Measurements from ENCODE around the gene GNB1.

DNA sequence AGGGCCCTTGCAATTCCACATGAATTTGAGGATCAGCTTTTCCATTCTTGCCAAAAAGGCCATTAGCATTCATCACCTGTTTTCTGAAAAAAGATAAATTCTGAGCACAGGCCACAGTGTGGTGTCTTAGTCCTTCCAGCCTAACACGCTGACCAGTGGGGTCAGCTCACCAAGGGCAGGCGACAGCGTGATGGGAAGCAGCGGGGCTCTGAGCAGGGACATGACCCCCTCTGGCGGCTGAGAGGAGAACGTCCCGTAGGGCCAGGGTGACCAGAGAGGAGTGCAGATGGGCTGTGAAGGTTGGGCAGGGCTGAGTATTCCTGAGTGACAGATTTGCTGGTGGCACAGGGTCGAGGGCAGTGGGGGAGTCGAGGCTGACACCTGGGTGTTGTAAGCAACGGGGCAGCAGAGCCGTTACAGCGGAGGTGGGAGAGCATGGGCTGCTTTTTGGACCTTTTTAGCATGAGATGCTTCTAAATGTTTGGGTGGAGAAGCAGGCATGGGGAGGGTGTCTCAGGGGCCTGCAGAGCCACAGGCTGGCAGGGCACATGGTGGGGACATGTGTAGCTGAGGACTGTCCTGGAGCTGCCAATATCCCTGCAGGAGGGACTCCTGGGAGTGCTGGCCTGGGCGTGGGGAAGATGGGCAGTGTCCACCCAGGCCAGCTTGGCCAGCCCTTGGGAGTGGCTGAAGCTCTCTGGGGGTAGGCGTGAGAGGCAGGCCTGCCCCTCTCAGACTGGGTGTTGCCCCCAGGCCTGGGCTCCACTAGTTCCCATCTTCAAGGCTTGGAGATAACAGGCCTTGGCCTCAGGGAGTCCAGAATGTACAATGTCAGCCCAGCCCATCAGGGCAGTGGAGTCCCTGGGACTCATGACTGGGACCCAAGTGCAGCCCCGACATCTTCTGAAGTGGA is 15.6 kb upstream of the GNB1 start:
- no peak for TF ChIP-seq POLR2AphosphoS5 (IDR thresholded peaks at IDR 0.05; ENCODE audit: low read depth, low read length)
- TF ChIP-seq YY1 (IDR thresholded peaks at IDR 0.05; ENCODE audit: low read depth), result no peak
- TF ChIP-seq, protein P1, sequence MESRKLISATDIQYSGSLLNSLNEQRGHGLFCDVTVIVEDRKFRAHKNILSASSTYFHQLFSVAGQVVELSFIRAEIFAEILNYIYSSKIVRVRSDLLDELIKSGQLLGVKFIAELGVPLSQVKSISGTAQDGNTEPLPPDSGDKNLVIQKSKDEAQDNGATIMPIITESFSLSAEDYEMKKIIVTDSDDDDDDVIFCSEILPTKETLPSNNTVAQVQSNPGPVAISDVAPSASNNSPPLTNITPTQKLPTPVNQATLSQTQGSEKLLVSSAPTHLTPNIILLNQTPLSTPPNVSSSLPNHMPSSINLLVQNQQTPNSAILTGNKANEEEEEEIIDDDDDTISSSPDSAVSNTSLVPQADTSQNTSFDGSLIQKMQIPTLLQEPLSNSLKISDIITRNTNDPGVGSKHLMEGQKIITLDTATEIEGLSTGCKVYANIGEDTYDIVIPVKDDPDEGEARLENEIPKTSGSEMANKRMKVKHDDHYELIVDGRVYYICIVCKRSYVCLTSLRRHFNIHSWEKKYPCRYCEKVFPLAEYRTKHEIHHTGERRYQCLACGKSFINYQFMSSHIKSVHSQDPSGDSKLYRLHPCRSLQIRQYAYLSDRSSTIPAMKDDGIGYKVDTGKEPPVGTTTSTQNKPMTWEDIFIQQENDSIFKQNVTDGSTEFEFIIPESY (IDR thresholded peaks at IDR 0.05; ENCODE audit: borderline replicate concordance, low read depth), result no peak
- TF ChIP-seq, protein P2, sequence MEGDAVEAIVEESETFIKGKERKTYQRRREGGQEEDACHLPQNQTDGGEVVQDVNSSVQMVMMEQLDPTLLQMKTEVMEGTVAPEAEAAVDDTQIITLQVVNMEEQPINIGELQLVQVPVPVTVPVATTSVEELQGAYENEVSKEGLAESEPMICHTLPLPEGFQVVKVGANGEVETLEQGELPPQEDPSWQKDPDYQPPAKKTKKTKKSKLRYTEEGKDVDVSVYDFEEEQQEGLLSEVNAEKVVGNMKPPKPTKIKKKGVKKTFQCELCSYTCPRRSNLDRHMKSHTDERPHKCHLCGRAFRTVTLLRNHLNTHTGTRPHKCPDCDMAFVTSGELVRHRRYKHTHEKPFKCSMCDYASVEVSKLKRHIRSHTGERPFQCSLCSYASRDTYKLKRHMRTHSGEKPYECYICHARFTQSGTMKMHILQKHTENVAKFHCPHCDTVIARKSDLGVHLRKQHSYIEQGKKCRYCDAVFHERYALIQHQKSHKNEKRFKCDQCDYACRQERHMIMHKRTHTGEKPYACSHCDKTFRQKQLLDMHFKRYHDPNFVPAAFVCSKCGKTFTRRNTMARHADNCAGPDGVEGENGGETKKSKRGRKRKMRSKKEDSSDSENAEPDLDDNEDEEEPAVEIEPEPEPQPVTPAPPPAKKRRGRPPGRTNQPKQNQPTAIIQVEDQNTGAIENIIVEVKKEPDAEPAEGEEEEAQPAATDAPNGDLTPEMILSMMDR (IDR thresholded peaks at IDR 0.05), result peak; percentile 79
- no peak for TF ChIP-seq NFIC (IDR thresholded peaks at IDR 0.05; ENCODE audit: borderline replicate concordance)
- TF ChIP-seq GATA2 (CRISPR knock-in tag; IDR thresholded peaks at IDR 0.05), result 0 out of 2 replicates have a peak, but pooled peaks have one; percentile 14
- TF ChIP-seq CHD2 (IDR thresholded peaks at IDR 0.05; ENCODE audit: low read length, partially characterized antibody), result peak; percentile 57
- no peak for TF ChIP-seq JUND (IDR thresholded peaks at IDR 0.05)
- peak; percentile 99 for TF ChIP-seq RAD21 (IDR thresholded peaks at IDR 0.05; ENCODE audit: low read length)
- no peak for TF ChIP-seq RFX5 (IDR thresholded peaks at IDR 0.05; ENCODE audit: low read length)
- TF ChIP-seq, protein P3, sequence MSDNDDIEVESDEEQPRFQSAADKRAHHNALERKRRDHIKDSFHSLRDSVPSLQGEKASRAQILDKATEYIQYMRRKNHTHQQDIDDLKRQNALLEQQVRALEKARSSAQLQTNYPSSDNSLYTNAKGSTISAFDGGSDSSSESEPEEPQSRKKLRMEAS (IDR thresholded peaks at IDR 0.05; ENCODE audit: low read depth), result peak; percentile 24; the same call in 1 of the 2 replicates
- TF ChIP-seq, protein P4, sequence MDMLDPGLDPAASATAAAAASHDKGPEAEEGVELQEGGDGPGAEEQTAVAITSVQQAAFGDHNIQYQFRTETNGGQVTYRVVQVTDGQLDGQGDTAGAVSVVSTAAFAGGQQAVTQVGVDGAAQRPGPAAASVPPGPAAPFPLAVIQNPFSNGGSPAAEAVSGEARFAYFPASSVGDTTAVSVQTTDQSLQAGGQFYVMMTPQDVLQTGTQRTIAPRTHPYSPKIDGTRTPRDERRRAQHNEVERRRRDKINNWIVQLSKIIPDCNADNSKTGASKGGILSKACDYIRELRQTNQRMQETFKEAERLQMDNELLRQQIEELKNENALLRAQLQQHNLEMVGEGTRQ (IDR thresholded peaks at IDR 0.05; ENCODE audit: borderline replicate concordance, low read depth, low read length), result no peak
- TF ChIP-seq NRF1 (IDR thresholded peaks at IDR 0.05; ENCODE audit: low read depth, low read length), result no peak
- TF ChIP-seq EP300 (IDR thresholded peaks at IDR 0.05; ENCODE audit: borderline replicate concordance in 1 of 2, low read depth in 1 of 2, low read length in 1 of 2), result no peak
